NCI-H345 (cell line): Measurements from ENCODE around the gene CCNB3.

Source experiments
- DNase-seq: peaks from one replicate; lab custom pipeline; 2025; lab: John Stamatoyannopoulos, UW

Gene CCNB3

DNA sequence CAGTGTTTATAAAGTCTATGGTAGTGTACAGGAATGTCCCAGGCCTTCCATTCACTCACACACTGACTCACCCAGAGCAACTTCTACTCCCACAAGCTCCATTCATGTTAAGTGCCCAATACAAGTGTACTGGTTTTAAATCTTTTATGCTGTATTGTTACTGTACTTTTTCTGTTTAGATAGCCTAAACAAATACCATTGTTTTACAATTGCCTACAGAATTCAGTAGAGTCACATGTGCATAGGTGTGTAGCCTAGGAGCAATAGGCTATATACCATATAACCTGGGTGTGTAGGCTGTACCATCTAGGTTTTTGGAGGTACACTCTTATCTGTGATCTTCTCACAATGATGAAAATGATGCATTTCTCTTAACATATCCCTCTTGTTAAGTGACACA, 139.4 kb downstream of the CCNB3 start:
- DNase-seq, result no peak

- no peak for DNase-seq
These were observed 168.4 kb downstream of the CCNB3 start for GRCh38 chrX:50372966-50373365.

- no peak for DNase-seq
These were observed 171.1 kb downstream of the CCNB3 start for GRCh38 chrX:50375481-50376267.

GRCh38 chrX:50381729-50382415, 177.3 kb downstream of the CCNB3 start:
- no peak for DNase-seq

DNA sequence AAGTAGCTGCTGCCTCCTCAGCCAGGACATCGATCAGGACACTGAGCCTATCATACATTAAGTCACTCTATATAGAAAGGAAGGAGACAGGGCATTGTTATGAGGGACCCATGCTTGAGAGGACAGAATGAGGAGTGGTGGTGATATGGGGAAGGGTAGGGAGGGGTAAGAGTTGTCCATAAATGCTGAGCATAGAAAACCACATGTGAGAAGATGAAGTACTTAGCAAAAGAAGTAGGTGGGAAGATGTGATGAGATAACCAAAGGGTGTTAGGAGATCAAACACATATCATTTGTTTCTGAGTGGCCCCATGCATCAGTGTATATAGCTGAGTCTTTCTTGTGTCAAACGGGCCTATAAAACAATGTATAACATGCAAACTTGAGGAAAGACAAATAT, 182.0 kb downstream of the CCNB3 start:
- DNase-seq, result no peak

- DNase-seq, result no peak
These were observed 189.3 kb downstream of the CCNB3 start for GRCh38 chrX:50393902-50394301.
